ENCODE measurements around the gene MCC. TPM values are rescaled to one million over a fixed set of nuclear protein-coding genes. Genes with fewer than 3 reads are reported as not detected.

Gene MCC
- total RNA-seq: 35.5 and 37.1 TPM in 2 replicates

DNA sequence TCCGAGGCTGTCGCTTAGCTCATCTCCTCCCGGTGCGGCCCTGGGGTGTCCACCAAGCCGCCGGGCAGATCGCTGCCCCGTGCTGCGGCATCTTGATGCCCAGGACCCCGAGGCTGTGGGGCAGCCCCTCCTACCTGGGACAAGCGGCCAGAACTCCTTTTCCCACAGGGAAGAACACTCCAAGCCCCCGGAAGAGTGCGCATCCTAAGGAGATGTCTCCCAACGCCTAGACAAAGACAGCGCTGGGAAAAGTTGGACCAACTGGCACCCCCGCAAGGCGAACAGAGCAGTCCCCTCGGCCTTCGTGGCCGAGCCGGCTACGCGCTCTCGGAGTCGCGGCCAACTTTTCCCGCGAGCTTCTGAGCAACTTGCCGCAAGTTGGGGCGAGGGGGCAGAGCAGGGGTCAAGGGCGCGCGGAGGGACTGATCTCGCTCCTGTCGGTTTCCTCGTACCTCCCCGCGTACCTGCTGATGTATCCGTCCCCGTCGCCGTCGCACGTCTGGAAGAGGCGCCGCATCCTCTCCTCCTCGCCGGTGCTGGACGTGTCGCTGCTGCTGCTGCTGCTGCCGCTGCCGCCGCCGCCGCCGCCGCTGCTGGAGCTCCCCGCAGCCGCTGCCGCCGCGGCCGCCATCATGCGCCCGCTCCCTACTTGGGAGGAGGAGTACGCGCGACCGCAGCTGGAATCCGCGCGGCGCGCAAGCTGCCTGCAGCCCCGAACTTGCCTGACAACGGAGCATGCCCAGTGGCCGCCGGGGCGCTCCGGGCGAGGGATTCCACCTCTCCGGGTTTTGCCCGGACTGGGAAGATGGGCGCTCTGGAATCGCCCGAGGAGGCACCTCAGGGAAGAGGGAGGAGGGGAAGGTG is at the start of gene MCC:
TSS of gene MCC (minus strand) at position 673 of the 864 bp plus-strand sequence.
- peak; percentile 83 for DNase-seq

DNA sequence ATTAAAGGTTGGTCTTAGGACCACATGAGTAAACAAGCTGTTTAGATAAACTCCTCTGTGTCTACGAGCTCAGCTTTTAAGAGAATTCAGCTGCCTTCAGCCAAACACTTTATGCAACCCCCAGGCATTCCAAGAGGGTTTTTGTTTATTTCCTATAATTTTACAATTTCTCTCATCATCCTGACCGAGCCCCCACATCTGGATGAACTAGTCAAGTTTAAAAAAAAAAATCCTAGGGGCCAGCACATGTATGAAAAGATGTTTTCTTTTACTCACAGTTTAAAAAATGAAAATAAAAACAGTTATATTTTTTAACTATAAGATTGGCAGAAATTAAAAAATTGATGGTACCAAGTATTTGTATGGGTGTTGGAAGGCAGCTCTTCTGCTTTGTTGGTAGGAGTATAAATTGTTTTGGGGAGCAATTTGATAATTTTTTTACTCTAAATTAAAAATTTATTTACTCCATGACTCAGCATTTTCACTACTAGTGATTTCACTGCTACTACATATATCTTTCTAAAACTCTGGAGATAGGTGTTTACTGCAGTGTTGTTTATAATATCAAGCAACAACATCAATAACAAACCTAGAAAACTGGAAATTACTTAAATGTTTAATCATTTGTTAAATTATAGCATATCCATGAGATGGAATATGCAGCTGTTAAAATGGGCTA is 43.4 kb upstream of the MCC start:
- DNase-seq: no peak

DNA sequence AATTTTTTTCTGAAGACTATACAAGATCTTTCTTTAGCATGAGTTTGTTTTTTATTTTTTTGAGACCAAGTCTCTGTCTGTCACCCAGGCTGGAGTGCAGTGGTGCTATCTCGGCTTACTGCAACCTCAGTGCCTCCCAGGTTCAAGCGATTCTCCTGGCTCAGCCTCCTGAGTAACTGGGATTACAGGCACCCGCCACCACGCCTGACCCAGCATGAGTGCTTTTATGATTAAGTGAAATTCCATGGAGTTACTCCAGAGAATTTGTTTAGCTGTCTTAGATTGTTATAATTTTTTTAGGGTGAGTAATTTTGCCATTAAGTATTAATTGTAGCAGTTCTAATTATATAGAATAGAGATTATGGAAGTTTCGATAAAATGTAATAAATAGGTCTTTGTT is 39.5 kb upstream of the MCC start:
- DNase-seq: no peak

DNA sequence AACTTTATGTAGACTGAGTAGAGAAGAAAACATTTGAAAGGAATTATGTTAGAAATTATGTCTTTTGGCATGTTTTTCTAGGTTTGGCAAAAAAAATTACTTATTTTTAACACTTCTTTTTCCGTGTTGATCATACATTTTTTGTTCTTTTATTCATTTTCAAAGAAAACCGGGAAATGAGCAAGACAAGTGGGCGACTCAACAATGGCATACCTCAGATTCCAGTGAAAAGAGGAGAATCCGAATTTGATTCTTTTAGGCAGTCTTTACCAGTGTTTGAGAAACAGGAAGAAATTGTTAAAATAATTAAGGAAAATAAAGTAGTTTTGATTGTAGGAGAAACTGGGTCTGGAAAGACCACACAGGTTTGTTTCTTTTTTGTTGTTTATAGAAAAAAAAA is 38.2 kb upstream of the MCC start:
- peak; percentile 68 for DNase-seq

DNA sequence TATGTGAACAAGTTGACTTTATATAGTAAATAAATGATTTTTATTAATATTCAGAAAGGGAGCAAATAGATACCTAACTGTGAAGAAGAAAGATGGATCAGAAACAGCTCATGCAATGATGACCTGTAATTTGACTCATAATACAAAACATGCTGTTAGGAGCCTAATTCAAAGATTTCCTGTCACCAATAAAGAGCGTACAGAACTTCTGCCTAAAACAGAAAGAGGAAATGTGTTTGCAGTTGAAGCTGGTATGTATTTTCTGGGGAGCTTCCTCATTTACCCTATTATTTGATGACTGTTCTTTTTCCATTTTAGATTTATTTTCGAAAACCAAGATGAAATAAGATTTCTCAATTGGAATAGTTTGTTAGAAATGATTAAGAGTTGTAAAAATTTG is 36.7 kb upstream of the MCC start:
- DNase-seq: peak; percentile 52

DNA sequence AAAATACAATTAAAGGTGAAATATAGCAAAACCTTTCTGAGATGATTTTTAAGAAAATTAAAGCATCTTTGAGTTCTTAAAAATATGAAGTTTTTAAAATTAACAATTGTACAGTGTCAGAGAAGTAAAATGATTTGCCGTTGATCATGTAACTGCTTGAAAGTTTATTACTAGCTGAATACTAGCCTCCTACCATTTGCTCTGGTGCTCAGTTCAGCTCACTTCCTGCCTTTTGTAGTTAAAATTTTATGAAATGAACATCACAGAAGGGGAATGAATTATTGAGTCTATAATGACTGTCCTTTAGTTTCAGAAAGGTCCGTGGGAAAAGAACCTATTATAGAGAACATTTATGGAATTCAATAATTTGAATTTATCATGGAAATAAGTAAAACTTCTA is 34.9 kb upstream of the MCC start:
- no peak for DNase-seq

DNA sequence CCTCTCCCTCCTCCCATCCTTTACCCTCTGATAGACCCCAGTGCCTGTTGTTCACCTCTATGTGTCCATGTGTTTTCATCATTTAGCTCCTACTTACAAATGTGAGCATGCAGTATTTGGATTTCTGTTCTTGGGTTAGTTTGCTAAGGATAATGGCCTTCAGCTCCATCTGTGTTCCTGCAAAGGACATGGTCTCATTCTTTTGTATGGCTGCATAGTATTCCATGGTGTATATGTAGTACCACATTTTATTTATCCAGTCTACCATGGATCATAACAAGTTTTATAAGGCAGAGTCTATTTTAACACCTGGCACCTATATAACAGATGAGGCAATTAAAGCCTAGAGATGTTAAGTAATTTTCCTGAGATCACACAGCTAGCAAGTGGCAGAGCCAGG is 32.6 kb upstream of the MCC start:
- no peak for DNase-seq

DNA sequence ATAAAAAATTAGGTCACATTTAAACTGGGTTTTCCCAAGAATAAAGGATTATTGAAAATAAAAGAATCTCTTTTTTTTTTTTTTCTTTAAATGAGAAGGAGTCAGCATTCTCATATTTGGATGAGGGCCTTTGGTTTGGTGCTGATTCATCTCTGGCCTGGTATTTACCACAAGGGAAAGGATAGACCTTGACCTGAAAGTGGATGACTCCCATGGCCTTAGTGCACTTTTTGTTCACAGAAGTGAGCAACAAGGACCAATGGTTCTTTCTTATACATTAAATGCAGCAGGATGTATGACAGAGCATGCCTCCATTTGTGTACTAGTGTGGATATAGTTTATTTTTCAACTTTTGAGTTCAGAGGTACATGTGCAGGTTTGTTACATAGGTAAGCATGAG is 32.2 kb upstream of the MCC start:
- no peak for DNase-seq

DNA sequence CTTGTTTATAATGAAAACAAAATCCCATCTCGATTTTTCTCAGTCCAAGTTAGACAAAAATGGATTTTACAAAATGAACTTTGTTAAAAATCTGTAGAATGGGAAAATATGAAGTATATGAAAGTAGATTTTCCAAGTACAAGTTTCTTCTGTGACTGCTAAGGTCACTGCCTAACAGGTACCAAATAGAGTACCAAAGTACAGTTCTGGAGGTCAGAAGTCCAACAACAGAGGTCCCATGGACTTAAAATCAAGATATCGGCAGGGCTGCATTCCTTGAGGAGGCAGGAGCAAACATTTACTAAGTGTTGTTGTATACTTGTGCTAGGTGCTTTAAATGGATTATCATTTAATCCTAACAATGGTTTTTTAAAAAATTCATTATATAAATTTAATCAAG is 31.2 kb upstream of the MCC start:
- no peak for DNase-seq

DNA sequence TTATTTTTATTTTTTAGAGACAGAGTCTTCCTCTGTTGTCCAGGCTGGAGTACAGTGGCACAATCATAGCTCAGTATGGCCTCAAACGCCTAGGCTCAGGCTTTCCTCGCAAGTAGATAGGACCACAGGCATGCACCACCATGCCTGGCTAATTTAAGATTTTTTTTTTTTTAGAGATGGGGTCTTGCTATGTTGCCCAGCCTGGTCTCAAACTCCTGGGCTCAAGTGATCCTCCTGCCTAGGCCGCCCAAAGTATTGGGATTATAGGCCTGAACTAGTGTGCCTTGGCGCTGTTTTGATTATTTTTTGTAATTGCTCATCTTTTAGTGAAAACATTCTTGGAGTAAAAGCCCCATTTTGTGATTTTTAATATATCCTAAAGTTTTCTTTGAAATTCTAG is 30.6 kb upstream of the MCC start:
- DNase-seq: no peak

DNA sequence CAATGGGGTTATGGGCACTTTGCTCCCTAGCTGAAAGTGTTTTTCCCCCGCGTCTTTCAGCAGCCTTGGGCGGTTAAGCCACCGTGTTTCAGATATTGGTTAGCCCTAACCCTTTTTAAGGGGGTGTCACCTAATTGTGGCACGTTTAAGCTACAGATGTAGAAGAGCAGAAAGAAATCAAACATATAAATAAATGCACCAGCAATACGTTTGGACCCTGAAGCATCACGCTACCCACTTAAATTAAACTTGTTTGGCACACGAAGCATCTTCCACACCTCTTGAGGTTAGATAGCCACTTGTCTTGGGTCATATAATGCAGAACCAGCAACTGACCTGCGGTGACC is 26.0 kb upstream of the MCC start:
- DNase-seq: peak; percentile 29

DNA sequence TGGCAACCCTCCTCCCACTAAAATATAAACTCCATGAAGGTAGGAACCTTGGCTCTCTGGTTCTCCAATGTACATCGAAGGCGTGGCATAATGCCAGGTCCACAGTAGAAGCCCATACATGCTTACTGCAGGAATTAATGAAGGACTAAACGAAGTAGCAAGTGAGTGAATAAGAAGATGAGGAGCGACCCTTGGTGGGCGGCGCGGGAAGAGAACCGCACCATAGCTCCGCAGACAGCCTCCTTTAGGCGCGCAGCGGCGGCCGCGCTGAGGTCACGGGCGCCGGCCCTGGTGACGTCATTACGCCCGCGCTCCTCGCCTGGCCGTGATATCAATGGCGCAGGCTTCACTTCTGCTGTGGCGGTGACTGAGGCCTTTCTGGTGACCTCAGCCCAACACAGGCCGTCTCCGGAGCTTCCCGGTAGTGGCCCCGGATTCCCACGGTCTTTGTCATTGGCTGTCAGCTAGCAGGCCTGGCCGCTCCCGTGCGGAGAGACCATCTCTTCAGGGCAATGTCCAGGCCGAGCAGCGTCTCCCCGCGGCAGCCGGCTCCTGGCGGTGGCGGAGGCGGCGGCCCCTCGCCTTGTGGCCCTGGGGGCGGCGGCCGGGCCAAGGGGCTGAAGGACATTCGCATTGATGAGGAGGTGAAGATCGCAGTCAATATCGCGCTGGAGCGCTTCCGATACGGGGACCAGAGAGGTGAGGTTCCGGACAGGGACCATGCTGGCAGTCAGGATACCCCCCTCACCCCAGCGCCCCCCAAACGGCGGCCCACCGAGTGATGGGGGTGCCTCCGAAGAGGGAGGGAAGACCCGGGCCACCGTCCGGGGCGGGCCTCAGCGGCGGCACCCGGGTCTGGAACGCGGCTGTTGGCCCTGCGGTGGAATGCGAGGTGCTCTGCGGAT is 25.4 kb upstream of the MCC start, which contains the start of gene YTHDC2:
TSS of gene YTHDC2 (plus strand) at position 311 of the 905 bp plus-strand sequence. CDS start at position 513, 202 bp downstream.
- peak; percentile 93 for DNase-seq

DNA sequence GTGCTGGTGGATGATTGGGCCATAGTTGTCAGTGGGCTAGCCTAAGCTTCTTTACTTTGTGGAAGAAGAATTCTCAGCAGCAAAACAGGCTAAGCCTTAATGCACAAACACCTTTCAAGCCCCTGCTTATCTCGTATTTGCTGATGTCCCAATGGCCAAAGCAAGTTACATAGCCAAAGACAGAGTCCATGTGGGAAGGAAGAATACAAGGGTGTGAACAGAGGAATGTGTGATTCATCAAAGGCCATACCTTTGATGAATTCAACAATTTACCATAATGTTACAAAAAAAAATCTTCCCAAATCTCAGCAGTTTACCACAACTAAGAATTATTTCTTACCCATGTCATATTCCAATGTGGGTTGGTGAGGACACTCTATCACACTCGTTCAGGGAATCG is 24.1 kb upstream of the MCC start:
- no peak for DNase-seq

DNA sequence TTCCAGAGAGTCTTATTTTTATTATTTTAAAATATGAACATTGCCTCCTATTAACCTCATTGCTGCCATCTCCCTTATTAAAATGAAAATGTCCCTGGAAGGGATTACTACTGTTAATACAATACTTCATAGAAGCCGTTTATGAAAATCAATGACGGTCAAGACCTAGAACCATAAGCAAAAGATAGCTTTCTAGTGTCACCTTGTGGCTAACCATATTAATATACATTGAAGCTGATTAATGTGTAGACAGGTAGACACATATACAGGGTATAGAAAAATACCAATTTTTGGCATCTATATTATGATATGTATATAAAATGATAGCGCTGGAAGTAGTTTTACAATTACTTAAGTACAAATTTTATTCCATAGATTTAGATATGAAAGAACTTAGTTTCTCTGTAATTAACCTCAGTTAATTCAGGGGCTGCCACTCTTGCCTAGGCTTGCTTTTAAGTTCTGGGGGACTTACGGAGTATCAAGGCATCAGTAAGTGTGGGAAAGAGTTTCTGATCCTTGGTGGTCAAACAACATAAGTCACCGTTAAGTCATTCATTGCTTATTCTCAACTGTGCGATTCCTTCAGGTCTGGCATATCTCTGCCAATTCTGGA is 22.7 kb upstream of the MCC start:
- peak; percentile 78 for DNase-seq

DNA sequence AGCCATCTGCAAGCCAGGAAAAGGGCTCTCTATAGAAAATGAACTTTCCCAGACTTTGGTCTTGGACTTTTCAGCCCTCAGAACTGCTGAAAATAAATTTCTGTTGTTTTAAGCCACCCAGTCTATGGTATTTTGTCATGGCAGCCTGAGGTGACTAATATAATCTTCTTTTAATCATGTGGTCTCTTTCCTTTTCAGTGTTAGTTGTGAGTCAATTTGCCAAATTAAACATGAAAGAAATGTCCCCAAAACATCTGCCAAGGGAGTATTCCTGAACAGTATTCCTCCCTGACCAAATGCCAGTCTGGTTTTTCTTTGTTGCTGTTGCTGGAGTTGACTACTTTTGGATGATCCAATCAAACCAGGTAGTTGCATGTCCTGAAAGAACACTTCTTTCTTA is 20.5 kb upstream of the MCC start:
- DNase-seq: no peak

DNA sequence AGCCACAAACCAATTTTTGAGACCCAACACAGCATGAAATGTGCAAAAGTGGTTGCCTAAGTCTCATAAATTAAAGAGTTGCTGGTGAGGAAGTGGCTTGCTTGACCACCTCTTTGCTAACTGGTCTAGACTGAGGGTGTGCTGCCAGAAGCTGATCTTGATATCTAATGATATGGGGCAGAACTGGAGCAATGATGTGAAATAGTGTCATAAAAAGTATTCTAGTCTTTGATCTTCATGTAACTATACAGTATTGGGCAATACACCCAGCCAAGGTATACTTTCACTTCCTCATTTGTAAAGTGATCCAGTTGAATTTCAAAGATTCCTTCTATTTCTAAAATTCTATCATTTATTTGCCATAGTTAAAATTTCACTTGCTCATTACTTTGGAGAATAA is 19.3 kb upstream of the MCC start:
- no peak for DNase-seq

DNA sequence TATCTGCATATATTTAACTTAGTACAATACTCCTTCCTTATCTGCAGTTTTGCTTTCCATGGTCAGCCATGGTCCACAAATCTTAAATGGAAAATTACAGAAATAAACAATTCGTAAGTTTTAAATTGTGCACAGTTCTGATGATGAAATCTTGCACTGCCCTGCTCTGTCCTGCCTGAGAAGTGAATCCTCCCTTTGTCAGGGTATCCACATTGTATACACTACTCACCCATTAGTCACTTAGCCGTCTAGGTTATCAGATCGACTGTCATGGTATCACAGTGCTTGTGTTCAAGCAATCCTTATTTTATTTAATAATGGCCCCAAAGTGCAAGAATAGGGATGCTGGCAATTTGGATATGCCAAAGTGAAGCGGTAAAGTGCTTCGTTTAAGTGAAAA is 16.9 kb upstream of the MCC start:
- DNase-seq: no peak

DNA sequence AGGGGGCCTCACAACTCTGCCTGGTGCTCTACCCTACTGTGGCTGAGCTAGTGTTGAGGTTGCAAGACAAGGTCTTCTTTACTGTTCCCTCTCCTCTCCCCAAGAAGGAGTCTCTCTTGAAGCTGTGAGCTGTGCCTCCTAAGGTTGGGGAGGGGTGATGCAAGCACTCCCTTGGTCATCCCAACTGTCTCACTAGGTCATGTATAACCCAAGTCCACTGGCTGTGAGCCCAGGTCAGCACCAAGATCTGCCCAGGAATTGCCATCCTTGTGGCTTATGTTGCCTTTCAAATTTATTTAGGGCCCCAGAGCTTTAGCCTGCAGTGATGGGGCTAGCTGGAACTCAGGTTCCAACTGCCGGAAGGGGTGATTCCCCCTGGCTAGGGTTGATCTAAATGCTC is 14.9 kb upstream of the MCC start:
- DNase-seq: no peak

DNA sequence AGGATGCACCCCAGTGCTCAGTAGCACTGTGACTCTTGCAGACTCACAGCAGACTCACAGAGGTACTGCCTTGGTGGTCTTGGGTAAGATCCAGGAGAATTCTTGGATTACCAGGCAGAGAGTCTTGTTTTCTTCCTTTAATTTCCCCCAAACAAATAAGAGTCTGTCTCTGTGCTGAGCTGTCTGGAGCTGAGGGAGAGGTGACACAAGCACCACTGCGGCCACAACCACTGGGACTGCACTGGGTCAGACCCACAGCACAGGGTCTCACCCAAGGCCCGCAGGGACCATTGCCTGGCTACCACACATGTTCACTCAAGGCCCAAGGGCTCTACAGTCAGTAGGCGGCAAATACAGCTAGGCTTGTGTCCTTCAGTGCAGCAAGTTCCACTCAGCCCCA is 13.8 kb upstream of the MCC start:
- no peak for DNase-seq

DNA sequence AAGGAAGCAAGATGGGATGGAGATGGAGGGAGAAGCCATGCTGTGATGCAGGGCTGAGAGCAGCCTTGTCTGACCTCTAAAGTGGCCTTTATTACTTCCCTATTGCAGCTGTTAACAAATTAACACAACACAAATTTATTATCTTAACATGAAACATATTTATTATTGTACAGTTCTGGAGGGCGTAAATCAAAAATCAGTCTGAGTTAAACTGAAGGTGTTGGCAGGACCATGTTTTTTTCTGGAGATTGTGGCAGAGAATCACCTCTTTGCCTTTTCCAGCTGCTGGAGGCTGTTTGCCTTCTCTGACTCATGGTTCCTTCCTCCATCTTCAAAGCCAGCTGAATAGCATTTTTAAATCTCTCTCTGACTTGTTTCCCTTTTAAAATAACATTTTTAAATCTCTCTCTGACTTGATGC is 7.2 kb upstream of the MCC start:
- peak; percentile 67 for DNase-seq

DNA sequence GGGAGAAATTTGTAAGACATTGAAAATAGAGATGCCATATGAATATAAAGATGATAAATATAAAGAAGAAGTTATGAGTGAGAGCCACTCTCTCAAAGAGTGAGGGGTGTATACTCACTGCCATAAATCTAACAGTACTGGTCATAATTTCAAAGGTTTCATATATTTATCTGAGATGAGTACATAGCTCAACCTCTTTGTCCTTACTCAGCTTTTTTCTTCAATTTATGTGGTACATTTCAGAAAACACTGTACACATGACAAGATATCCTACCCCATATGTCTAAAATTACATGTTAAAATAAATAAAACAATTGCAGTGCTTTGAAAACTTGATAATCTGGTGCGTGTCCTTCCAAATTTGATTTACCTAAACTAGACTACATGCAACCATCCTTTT is 5.2 kb upstream of the MCC start:
- no peak for DNase-seq

DNA sequence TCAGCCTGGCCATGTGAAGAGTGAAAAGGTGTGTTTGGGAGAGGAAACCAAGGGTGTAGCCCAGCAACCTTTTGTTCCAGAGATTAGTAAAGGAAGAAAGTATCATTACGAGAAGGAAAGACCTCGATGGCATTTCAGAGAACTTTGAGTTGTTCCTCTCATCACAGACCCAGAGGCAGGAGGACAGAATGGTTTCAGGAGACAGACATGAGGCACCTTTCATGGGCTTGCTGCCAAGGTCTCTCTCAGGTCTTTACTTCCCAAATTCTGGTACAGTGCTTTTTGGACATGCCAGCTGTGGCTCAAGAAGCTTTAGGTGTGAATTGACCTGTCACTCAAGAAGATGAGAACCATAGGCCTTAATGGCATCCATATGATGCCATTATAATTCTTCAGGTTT is 2.8 kb upstream of the MCC start:
- DNase-seq: no peak

DNA sequence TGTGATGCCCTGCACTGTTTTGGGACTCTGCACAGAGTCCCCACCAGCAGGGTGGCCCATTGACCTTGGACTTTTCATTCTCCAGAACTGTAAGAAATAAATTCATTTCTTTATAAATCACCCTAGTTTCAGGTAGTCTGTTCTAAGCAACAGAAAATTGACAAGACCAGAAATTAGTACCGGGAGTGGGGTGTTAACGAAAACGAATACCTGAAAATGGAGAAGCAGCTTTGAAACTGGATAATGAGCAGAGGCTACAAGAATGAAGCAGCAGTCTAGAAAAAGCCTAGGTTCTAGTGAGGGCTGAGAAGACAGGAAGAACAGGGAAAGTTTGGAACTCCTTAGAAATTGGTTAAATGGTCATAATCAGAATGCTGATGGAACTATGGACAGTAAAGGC is 2.1 kb upstream of the MCC start:
- no peak for DNase-seq
